Measurements from ENCODE around the gene CYP27C1.

Gene CYP27C1

DNA sequence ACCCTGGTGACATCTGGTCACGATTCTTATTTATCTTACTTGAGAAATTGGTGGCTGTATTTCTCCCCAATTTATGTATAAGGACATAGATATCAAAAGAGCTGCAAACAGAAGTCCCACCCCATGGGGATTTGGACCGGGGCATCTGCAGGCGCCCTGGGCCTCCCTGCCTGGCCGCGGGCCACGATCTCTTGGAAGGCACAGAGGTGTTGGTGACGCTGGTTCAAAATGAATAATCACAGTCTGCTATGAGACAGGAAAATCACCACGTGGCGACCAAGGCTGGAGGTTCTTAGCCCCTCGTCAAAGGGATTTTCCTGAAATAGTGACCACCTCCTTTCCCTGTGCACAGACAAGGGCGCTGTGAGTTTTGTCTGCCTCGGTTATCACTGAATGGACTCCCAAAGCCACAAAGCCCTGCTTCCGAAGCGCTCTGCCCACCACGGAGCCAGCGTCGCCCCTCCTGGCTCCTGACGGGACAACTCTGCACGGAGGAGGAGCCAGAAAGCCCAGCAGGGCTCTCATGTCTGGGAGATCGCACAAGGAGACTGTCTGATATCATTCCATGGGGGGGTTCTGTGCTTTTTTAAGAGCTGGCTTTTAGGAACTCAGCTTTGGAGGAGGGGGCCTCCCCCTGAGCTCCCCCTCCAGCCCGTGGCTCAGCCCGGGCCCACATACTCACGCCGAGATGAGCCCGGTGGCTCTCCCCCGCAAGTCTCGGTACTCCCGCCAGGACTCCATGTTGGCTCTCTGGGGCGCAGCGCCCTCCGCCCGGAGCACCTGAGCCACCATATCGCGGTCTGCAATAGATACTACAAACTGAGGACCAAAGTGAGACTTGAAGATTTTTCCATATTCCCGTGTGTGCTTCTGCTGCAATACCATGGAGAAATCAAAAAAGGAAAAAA, 14.6 kb downstream of the CYP27C1 start:
- DNase-seq (ENCODE audit: low read depth): no peak
- no peak overlapping the region for H3K4me3 ChIP-seq (ENCODE audit: low read depth, low read length)
- TF ChIP-seq, protein P1, sequence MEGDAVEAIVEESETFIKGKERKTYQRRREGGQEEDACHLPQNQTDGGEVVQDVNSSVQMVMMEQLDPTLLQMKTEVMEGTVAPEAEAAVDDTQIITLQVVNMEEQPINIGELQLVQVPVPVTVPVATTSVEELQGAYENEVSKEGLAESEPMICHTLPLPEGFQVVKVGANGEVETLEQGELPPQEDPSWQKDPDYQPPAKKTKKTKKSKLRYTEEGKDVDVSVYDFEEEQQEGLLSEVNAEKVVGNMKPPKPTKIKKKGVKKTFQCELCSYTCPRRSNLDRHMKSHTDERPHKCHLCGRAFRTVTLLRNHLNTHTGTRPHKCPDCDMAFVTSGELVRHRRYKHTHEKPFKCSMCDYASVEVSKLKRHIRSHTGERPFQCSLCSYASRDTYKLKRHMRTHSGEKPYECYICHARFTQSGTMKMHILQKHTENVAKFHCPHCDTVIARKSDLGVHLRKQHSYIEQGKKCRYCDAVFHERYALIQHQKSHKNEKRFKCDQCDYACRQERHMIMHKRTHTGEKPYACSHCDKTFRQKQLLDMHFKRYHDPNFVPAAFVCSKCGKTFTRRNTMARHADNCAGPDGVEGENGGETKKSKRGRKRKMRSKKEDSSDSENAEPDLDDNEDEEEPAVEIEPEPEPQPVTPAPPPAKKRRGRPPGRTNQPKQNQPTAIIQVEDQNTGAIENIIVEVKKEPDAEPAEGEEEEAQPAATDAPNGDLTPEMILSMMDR (IDR thresholded peaks at IDR 0.05; ENCODE audit: low read depth, low read length, missing control alignments): no peak

DNA sequence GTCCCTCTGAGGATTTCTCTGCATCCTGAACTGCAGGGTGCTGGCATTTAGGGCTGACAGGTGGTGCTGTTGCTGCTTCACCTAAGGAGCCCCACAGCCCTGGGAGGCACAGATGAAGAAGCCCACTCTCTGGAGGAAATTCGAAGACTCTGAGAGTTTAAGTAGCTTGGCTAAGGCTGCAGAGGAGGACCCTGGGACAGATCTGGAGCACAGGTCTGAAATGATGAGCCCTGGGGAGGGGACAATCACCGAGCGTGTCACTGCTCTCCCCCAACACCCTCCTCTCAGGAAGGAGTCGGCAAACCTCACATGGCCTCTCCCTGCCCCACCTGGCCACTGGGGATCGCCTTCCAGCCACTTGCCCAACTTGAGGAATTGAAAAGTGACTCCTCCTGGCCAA, 18.6 kb downstream of the CYP27C1 start:
- H3K4me3 ChIP-seq (ENCODE audit: low read depth, low read length): no peak overlapping the region
- no peak for DNase-seq (ENCODE audit: low read depth)
- TF ChIP-seq, protein P1 (IDR thresholded peaks at IDR 0.05; ENCODE audit: low read depth, low read length, missing control alignments): no peak

DNA sequence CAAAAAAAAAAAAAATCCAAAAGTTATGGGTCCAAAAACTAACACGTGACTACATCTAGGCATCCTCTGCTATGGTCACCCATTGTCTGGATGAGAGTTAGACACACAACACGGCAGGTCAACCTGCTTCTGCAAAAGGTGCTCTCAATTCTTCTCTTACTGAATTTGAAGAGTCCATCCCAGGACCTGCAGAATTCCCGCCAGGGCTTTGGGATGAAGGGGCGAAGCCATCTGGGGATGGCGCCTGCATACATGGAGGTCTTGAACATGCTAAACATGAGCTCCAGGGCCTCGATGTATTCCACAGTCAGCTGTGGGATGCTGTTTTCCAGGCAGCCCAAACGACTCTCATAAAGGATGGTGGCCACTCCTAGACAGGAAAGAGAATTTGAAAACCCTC, 19.1 kb downstream of the CYP27C1 start:
- TF ChIP-seq, protein P1 (IDR thresholded peaks at IDR 0.05; ENCODE audit: low read depth, low read length, missing control alignments): no peak
- H3K4me3 ChIP-seq (ENCODE audit: low read depth, low read length): no peak overlapping the region
- no peak for DNase-seq (ENCODE audit: low read depth)

DNA sequence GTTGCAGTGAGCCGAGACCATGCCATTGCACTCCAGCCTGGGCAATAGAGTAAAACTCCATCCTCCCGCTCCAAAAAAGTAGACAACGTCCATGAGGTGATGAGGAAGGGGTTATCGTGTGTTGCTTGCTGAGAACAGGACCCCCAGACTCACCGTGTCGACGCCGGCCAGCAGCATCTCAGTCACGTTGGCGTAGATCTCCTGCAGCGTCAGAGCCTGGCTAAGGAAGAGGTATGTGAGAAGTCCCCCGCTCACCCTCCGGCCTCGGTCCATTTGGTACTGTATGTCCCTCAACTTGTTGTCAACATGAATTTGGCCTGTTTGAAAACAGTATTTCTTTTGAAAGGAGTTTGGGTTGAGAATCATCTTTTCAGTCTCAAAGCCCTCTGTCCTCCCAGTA, 20.9 kb downstream of the CYP27C1 start:
- DNase-seq (ENCODE audit: low read depth): no peak
- TF ChIP-seq, protein P1 (IDR thresholded peaks at IDR 0.05; ENCODE audit: low read depth, low read length, missing control alignments): no peak

DNA sequence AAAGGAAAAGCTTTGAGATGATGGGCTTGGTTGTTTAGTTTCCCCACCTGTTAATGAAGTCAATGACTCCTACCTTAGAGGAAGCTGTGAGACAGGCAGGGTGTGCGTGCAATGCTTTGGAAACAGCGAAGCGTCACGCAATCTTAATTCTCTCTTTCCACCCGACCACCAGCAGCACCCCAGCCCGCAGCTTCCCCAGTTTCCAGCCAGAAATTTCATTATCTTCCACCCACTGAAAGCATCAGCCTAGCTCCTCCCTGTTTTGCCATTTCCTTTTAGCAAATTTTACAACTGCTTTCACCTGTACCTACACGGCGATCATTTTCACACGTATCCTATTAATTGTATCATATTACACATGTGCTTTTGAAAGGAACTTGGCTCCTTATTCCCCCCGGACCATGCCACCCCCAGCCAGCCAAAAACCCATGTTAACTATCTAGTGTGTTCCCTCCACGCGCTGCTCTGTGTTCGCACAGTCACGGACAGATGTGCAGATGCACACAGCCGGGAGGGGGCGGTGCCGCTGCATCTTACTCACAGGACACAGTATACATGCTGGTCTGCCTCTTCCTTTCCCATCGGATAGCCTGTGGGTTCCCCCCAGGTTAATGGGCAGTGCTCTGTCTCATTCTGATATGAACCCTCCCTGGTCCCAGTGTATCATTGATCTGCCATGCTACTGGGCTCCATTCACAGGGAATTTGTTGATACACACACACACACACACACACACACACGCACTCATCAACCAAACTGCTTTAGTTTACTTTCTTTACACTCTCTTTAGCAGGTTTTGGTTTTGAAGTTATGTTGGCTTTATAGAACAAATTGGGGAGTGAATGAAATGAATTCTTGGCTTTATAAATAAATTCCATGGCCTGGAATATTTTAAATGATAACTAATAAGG, 22.4 kb downstream of the CYP27C1 start:
- DNase-seq (ENCODE audit: low read depth): peak; percentile 21
- H3K4me3 ChIP-seq (ENCODE audit: low read depth, low read length): peak overlapping the region; percentile 24; the same call in 1 of the 2 replicates
- TF ChIP-seq, protein P1 (IDR thresholded peaks at IDR 0.05; ENCODE audit: low read depth, low read length, missing control alignments): peak; percentile 78

More for the DNA sequence above, 20.9 kb downstream of the CYP27C1 start:
- no peak overlapping the region for H3K4me3 ChIP-seq (ENCODE audit: low read depth, low read length)

DNA sequence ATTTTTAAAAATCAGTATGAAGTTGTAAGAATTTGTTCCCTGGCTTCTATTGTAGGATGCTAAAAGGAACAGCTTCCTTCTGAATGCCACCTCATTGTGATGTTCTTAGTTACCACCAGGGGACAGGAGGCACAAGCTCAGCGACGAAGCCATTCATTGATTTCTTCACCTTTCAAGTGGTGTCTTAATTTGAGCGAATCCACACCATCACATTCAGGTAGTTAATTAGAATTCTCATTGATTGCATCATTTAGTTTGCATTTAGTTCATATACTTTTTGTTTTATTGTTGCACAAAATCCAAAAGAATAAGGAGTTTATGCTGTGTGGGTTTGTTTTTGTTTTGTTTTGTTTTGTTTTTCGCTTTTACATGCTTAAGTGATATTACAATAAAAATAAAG, 23.1 kb downstream of the CYP27C1 start:
- peak overlapping the region; percentile 24; the same call in 1 of the 2 replicates for H3K4me3 ChIP-seq (ENCODE audit: low read depth, low read length)
- no peak for DNase-seq (ENCODE audit: low read depth)
- TF ChIP-seq, protein P1 (IDR thresholded peaks at IDR 0.05; ENCODE audit: low read depth, low read length, missing control alignments): peak; percentile 76
